ENCODE data around the gene AQP9. TPM values are rescaled to one million over a fixed set of nuclear protein-coding genes. Genes with fewer than 3 reads are reported as not detected.

AQP9 gene
- total RNA-seq, 6 donors from 2014 or later, result 11.5 to 67.1 (median 25.5) TPM

- ATAC-seq (ENCODE audit: low FRiP score in 2 of 2), result no peak
- H3K4me1 ChIP-seq, result no peaks in the 10 kb centered on the region
These were observed 29.0 kb downstream of the AQP9 start for GRCh38 chr15:58167095-58167691.

GRCh38 chr15:58169934-58170333 lies 31.8 kb downstream of the AQP9 start:
- Histone ChIP-seq H3K4me3 (no peak overlapping the region), H3K36me3 (peaks cover 0 to 2% (median 0%) of the 10 kb centered on the region in 4 donors), H3K9me3 (no peaks in the 10 kb centered on the region), H3K4me1 (no peaks in the 10 kb centered on the region), H3K27ac (no peak overlapping the region), H3K27me3 (no peaks in the 10 kb centered on the region)
- ATAC-seq (ENCODE audit: low FRiP score in 2 of 2), result no peak
- no peak for DNase-seq
- WGBS, 2 donors, result 74 to 93% methylated on average over 5 of the region's 5 CpGs
- TF ChIP-seq POLR2A (IDR thresholded peaks at IDR 0.05) (no peak), POLR2AphosphoS5 (IDR thresholded peaks at IDR 0.05) (no peak), EP300 (IDR thresholded peaks at IDR 0.05) (no peak), CTCF (IDR thresholded peaks at IDR 0.05) (no peak)

More at GRCh38 chr15:58167095-58167691, 29.0 kb downstream of the AQP9 start:
- H3K36me3 ChIP-seq, result peaks cover 0 to 2% (median 0%) of the 10 kb centered on the region in 4 donors
- H3K27ac ChIP-seq, result no peak overlapping the region
- no peak overlapping the region for H3K4me3 ChIP-seq
- WGBS, 2 donors, result 70 to 80% methylated on average over 3 of the region's 3 CpGs
- TF ChIP-seq EP300 (IDR thresholded peaks at IDR 0.05), result no peak
- no peak for TF ChIP-seq POLR2AphosphoS5 (IDR thresholded peaks at IDR 0.05)
- TF ChIP-seq CTCF (IDR thresholded peaks at IDR 0.05), result no peak
- no peak for TF ChIP-seq POLR2A (IDR thresholded peaks at IDR 0.05)
- H3K27me3 ChIP-seq, result no peaks in the 10 kb centered on the region
- no peak for DNase-seq
- H3K9me3 ChIP-seq, result no peaks in the 10 kb centered on the region

GRCh38 chr15:58171476-58172061 lies 33.4 kb downstream of the AQP9 start:
- Histone ChIP-seq H3K9me3 (no peaks in the 10 kb centered on the region), H3K27ac (no peak overlapping the region), H3K4me1 (no peaks in the 10 kb centered on the region), H3K27me3 (no peaks in the 10 kb centered on the region), H3K36me3 (peaks cover 0 to 2% (median 0%) of the 10 kb centered on the region in 4 donors), H3K4me3 (no peak overlapping the region)
- no peak for TF ChIP-seq EP300 (IDR thresholded peaks at IDR 0.05)
- no peak for TF ChIP-seq POLR2A (IDR thresholded peaks at IDR 0.05)
- TF ChIP-seq POLR2AphosphoS5 (IDR thresholded peaks at IDR 0.05), result no peak
- TF ChIP-seq CTCF (IDR thresholded peaks at IDR 0.05), result no peak
- no peak for DNase-seq
- WGBS, 2 donors, result 88 to 95% methylated on average over 1 of the region's 1 CpG
- no peak for ATAC-seq (ENCODE audit: low FRiP score in 2 of 2)

GRCh38 chr15:58174709-58175108 lies 36.5 kb downstream of the AQP9 start:
- Histone ChIP-seq H3K27me3 (no peaks in the 10 kb centered on the region), H3K4me1 (no peaks in the 10 kb centered on the region), H3K4me3 (no peak overlapping the region), H3K36me3 (no peaks in the 10 kb centered on the region), H3K9me3 (no peaks in the 10 kb centered on the region), H3K27ac (no peak overlapping the region)
- TF ChIP-seq POLR2AphosphoS5 (IDR thresholded peaks at IDR 0.05), result no peak
- TF ChIP-seq POLR2A (IDR thresholded peaks at IDR 0.05), result no peak
- no peak for TF ChIP-seq EP300 (IDR thresholded peaks at IDR 0.05)
- no peak for TF ChIP-seq CTCF (IDR thresholded peaks at IDR 0.05)
- 93 to 98% methylated on average over 5 of the region's 5 CpGs for whole genome bisulfite sequencing, 2 donors
- DNase-seq (no peak), ATAC-seq (ENCODE audit: low FRiP score in 2 of 2) (no peak)

GRCh38 chr15:58175955-58176354 lies 37.8 kb downstream of the AQP9 start:
- Histone ChIP-seq H3K27ac (no peak overlapping the region), H3K9me3 (no peaks in the 10 kb centered on the region), H3K36me3 (no peaks in the 10 kb centered on the region), H3K4me3 (no peak overlapping the region), H3K27me3 (no peaks in the 10 kb centered on the region), H3K4me1 (no peaks in the 10 kb centered on the region)
- ATAC-seq (ENCODE audit: low FRiP score in 2 of 2) (no peak), DNase-seq (no peak)
- TF ChIP-seq CTCF (IDR thresholded peaks at IDR 0.05) (no peak), POLR2A (IDR thresholded peaks at IDR 0.05) (no peak), EP300 (IDR thresholded peaks at IDR 0.05) (no peak), POLR2AphosphoS5 (IDR thresholded peaks at IDR 0.05) (no peak)
- WGBS, 2 donors, result 83 to 87% methylated on average over 4 of the region's 4 CpGs

Measured in upper lobe of left lung (tissue), 6 donors.